IMR-90 (cell line): ENCODE results near the gene CTTN. TPM values are rescaled to one million over a fixed set of nuclear protein-coding genes. Genes with fewer than 3 reads are reported as not detected.

Source experiments
- ATAC-seq: fragments of 200-7000 bp; cut with Tn5 transposase; 2 replicates; pipeline ENCODE4 v1.9.1; 2020; ENCODE audit warnings: low read depth, mild to moderate bottlenecking, moderate library complexity
- BruUV-seq: library from RNA; stranded (reverse); fragments of 400-500 nt; replicated peaks from 2 replicates; lab custom pipeline; 2021; lab: Mats Ljungman, UMichigan
- CTCF ChIA-PET: fragments of 300-600 bp; formaldehyde crosslinking; extraction: SDS; loops from one replicate; lab custom pipeline; 2021; ENCODE audit warnings: antibody characterized with exemption; lab: Yijun Ruan, JAX
- POLR2A ChIA-PET: fragments of 300-600 bp; sonication (Branson Sonifier 250); formaldehyde crosslinking; loops from one replicate; lab custom pipeline; 2022; ENCODE audit warnings: antibody characterized with exemption; ENCODE audit not compliant: unreplicated experiment; lab: Charles Lee
- DNase-seq: peaks from one replicate; pipeline ENCODE4 v3.0.0; 2013
- H2AFZ ChIP-seq: replicated peaks from 2 replicates; pipeline ENCODE3; 2013; ENCODE audit warnings: low read length, mild to moderate bottlenecking; ENCODE audit not compliant: poor library complexity
- H2AK5ac ChIP-seq: 2 replicates; pipeline ENCODE4 v1.6.1; 2013; ENCODE audit warnings: low read depth, low read length, inconsistent platforms
- H2AK9ac ChIP-seq: replicated peaks from 2 replicates; pipeline ENCODE3; 2013; ENCODE audit warnings: mild to moderate bottlenecking, low read depth, low read length, moderate library complexity; ENCODE audit not compliant: poor library complexity
- H2BK120ac ChIP-seq: 2 replicates; pipeline ENCODE4 v1.6.1; 2013; ENCODE audit warnings: low read depth, low read length, inconsistent platforms
- H2BK15ac ChIP-seq: 3 replicates; pipeline ENCODE4 v1.6.1; 2013; ENCODE audit warnings: low read depth, low read length, inconsistent platforms
- H2BK20ac ChIP-seq: 2 replicates; pipeline ENCODE4 v1.6.1; 2013; ENCODE audit warnings: low read depth, mild to moderate bottlenecking, inconsistent platforms, low read length, moderate library complexity
- H2BK5ac ChIP-seq: 2 replicates; pipeline ENCODE4 v1.6.1; 2013; ENCODE audit warnings: mild to moderate bottlenecking, low read depth, low read length, inconsistent platforms; ENCODE audit not compliant: poor library complexity, severe bottlenecking
- H3K14ac ChIP-seq: replicated peaks from 2 replicates; pipeline ENCODE4 v1.6.1; 2013; ENCODE audit warnings: low read depth, low read length, inconsistent platforms
- H3K18ac ChIP-seq: 2 replicates; pipeline ENCODE4 v1.6.1; 2013; ENCODE audit warnings: low read depth, low read length, control low read depth
- H3K23ac ChIP-seq: 2 replicates; pipeline ENCODE4 v1.6.1; 2013; ENCODE audit warnings: low read depth, low read length, inconsistent platforms
- H3K27ac ChIP-seq: 2 replicates; pipeline ENCODE4 v1.5.1; 2013; ENCODE audit warnings: mild to moderate bottlenecking, control low read depth, low read length; ENCODE audit not compliant: insufficient read depth
- H3K27me3 ChIP-seq: 2 replicates; pipeline ENCODE4 v1.6.1; 2013; ENCODE audit warnings: low read length; ENCODE audit not compliant: control insufficient read depth, insufficient read depth
- H3K36me3 ChIP-seq: 2 replicates; pipeline ENCODE4 v1.6.1; 2013; ENCODE audit warnings: low read length, mixed read lengths; ENCODE audit not compliant: control insufficient read depth, insufficient read depth
- H3K4ac ChIP-seq: 2 replicates; pipeline ENCODE4 v1.6.1; 2013; ENCODE audit warnings: low read depth, low read length, inconsistent platforms
- H3K4me1 ChIP-seq: 2 replicates; pipeline ENCODE4 v1.6.1; 2013; ENCODE audit warnings: low read length, mixed read lengths; ENCODE audit not compliant: control insufficient read depth, insufficient read depth
- H3K4me2 ChIP-seq: 2 replicates; pipeline ENCODE4 v1.6.1; 2013; ENCODE audit warnings: low read depth, mild to moderate bottlenecking, control low read depth, low read length, moderate library complexity
- H3K4me3 ChIP-seq: 2 replicates; pipeline ENCODE4 v1.5.1; 2013; ENCODE audit warnings: low read depth, mild to moderate bottlenecking, control low read depth, low read length, moderate library complexity; ENCODE audit not compliant: insufficient read depth
- H3K56ac ChIP-seq: 2 replicates; pipeline ENCODE4 v1.6.1; 2013; ENCODE audit warnings: low read length, inconsistent platforms; ENCODE audit not compliant: insufficient read depth; ENCODE audit errors: extremely low read depth
- H3K79me1 ChIP-seq, 2 experiments: 2 replicates each; pipeline ENCODE4 v1.6.1; 2013; ENCODE audit warnings: low read length in 2 of 2, inconsistent platforms in 1 of 2, low read depth in 1 of 2
- H3K9ac ChIP-seq: 2 replicates; pipeline ENCODE4 v1.6.1; 2013; ENCODE audit warnings: low read depth, low read length, control low read depth
- H3K9me1 ChIP-seq: 2 replicates; pipeline ENCODE4 v1.6.1; 2013; ENCODE audit warnings: low read length, inconsistent platforms; ENCODE audit not compliant: insufficient read depth
- H3K9me3 ChIP-seq: 2 replicates; pipeline ENCODE4 v1.6.1; 2013; ENCODE audit warnings: low read length; ENCODE audit not compliant: control insufficient read depth, insufficient read depth
- H4K20me1 ChIP-seq: 2 replicates; pipeline ENCODE4 v1.6.1; 2013; ENCODE audit warnings: low read length, inconsistent platforms; ENCODE audit not compliant: insufficient read depth
- H4K5ac ChIP-seq: 2 replicates; pipeline ENCODE4 v1.6.1; 2013; ENCODE audit warnings: mild to moderate bottlenecking, low read depth, low read length, control low read depth
- H4K8ac ChIP-seq, 2 experiments: 2 replicates each; pipeline ENCODE4 v1.6.1; 2013; ENCODE audit warnings: low read depth in 2 of 2, low read length in 2 of 2, control low read depth in 1 of 2, inconsistent platforms in 1 of 2
- H4K91ac ChIP-seq: 2 replicates; pipeline ENCODE4 v1.6.1; 2013; ENCODE audit warnings: low read depth, low read length, inconsistent platforms; ENCODE audit not compliant: insufficient read depth
- CHD1 ChIP-seq: IDR thresholded peaks from 2 replicates; pipeline ENCODE4 v1.6.1; 2012; ENCODE audit warnings: low read depth, low read length, improper control_type of control experiment
- FOS ChIP-seq: fragments of 150-350 bp; IDR thresholded peaks from 2 replicates; pipeline ENCODE4 v1.6.1; 2016; ENCODE audit warnings: low read depth, low read length
- MXI1 ChIP-seq: IDR thresholded peaks from 2 replicates; pipeline ENCODE4 v1.6.1; 2012; ENCODE audit warnings: low read depth, mild to moderate bottlenecking, low read length, moderate library complexity, borderline replicate concordance
- RFX5 ChIP-seq: IDR thresholded peaks from 2 replicates; pipeline ENCODE4 v1.8.0; 2012; ENCODE audit warnings: low read depth, mild to moderate bottlenecking, low read length, moderate library complexity
- SMC3 ChIP-seq: fragments of 150-350 bp; IDR thresholded peaks from 2 replicates; pipeline ENCODE4 v1.6.1; 2016; ENCODE audit warnings: low read depth, mild to moderate bottlenecking, antibody characterized with exemption, low read length, moderate library complexity
- WGBS, 2 experiments: methylation state at CpG; one replicate each; pipeline versions ENCODE4 v1.1.5 to v1.1.7; 2013; ENCODE audit warnings: missing lambda C conversion rate in 2 of 2; ENCODE audit not compliant: insufficient read length in 1 of 2; ENCODE audit errors: extremely low coverage in 2 of 2; 5-methylcytosine and 5-hydroxymethylcytosine counted together
- dilution Hi-C: fragments of 300-500 bp; cut with HindIII; formaldehyde crosslinking; loops from one replicate; pipeline ENCODE4 v1.14.3; 2018; ENCODE audit warnings: low sequenced_read_pairs; ENCODE audit not compliant: unreplicated experiment
- in situ Hi-C: fragments of 300-500 bp; cut with MboI; formaldehyde crosslinking; loops from 3 replicates; pipeline ENCODE4 v1.14.3; 2019; ENCODE audit warnings: low sequenced_read_pairs, inconsistent platforms, mixed read lengths
- intact Hi-C: fragments of 100-400 bp; cut with micrococcal nuclease; formaldehyde crosslinking; loops from 2 replicates; pipeline ENCODE4 v1.10.0; 2022
- polyA plus RNA-seq, 3 experiments: library from polyadenylated mRNA; depleted of rRNA; stranded (reverse); fragments of >200 nt; gene quantifications; 2 replicates each; pipeline ENCODE4 v1.2.3, GENCODE V29; 2012; ENCODE audit warnings: low replicate concordance in 1 of 3
- total RNA-seq: library from RNA; depleted of rRNA; stranded (reverse); fragments of >200 nt; gene quantifications from 2 replicates; pipeline ENCODE4 v1.2.3, GENCODE V29; 2012
- TF ChIP-seq, protein P1 (sequence below): fragments of 150-350 bp; IDR thresholded peaks from 2 replicates; pipeline ENCODE4 v1.6.1; 2017; ENCODE audit warnings: mild to moderate bottlenecking, antibody characterized with exemption, low read length, low read depth

CTTN gene
- total and polyA plus RNA-seq, 2 of the 4 experiments (the other 2 are of a cell fraction): 287 to 296 TPM

- in situ Hi-C loops (no loop called here), intact Hi-C loops (loop anchor here (5.0 kb wide), 1 partner anchor 217 kb away; the partner anchor contains the start of gene FADD), dilution Hi-C loops (no loop called here)
- no peak overlapping the region for H2AK9ac ChIP-seq
- H2BK5ac ChIP-seq: no peak overlapping the region
- no peaks in the 10 kb centered on the region for H3K27me3 ChIP-seq
- H2BK120ac ChIP-seq: no peak overlapping the region
- no peak overlapping the region for H4K5ac ChIP-seq
- no peak overlapping the region for H3K56ac ChIP-seq
- no peak overlapping the region for H3K4ac ChIP-seq
- H3K36me3 ChIP-seq: peaks cover 84% of the 10 kb centered on the region
- H3K9me3 ChIP-seq: no peaks in the 10 kb centered on the region
- H3K14ac ChIP-seq: no peak overlapping the region
- H3K27ac ChIP-seq: no peak overlapping the region
- ATAC-seq (no peak), DNase-seq (no peak)
- peaks cover 16% of the 10 kb centered on the region for H3K9me1 ChIP-seq
- H3K4me1 ChIP-seq: peaks cover 12% of the 10 kb centered on the region
- BruUV-seq: no TSS peak
- no peak overlapping the region for H3K4me3 ChIP-seq
- H2AFZ ChIP-seq: no peak overlapping the region
- peaks cover 22 to 84% of the 10 kb centered on the region in 2 experiments for H3K79me1 ChIP-seq
- H3K9ac ChIP-seq: no peak overlapping the region
- H2BK20ac ChIP-seq: no peak overlapping the region
- no peak overlapping the region for H3K4me2 ChIP-seq
- WGBS, 2 experiments: 96% methylated on average over 5 of the region's 17 CpGs; no CpG with 5 or more reads in 1 of the 2 experiments
- no peak overlapping the region for H4K8ac ChIP-seq
- no peak overlapping the region for H4K91ac ChIP-seq
- H3K18ac ChIP-seq: no peak overlapping the region
- ChIA-PET POLR2A (no interaction called here), CTCF (no interaction called here)
- H4K20me1 ChIP-seq: peaks cover 86% of the 10 kb centered on the region
- no peak for TF ChIP-seq RFX5
- TF ChIP-seq, protein P1, sequence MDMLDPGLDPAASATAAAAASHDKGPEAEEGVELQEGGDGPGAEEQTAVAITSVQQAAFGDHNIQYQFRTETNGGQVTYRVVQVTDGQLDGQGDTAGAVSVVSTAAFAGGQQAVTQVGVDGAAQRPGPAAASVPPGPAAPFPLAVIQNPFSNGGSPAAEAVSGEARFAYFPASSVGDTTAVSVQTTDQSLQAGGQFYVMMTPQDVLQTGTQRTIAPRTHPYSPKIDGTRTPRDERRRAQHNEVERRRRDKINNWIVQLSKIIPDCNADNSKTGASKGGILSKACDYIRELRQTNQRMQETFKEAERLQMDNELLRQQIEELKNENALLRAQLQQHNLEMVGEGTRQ: no peak
- no peak for TF ChIP-seq FOS
- no peak for TF ChIP-seq MXI1
- TF ChIP-seq CHD1: no peak
- no peak for TF ChIP-seq SMC3
- no peak overlapping the region for H2BK15ac ChIP-seq
- H2AK5ac ChIP-seq: no peak overlapping the region
- H3K23ac ChIP-seq: no peak overlapping the region
These were observed 21.1 kb downstream of the CTTN start for GRCh38 chr11:70419307-70420007.
